Erythroblast (primary cell): ENCODE results near the gene CRAT.

Source experiments
- GATA1 ChIP-seq: IDR thresholded peaks from 2 replicates; pipeline ENCODE4 v1.6.1; 2011; ENCODE audit warnings: low read depth, mild to moderate bottlenecking, control low read depth, low read length, moderate library complexity
- POLR2A ChIP-seq: IDR thresholded peaks from 2 replicates; pipeline ENCODE4 v1.6.1; 2011; ENCODE audit warnings: mild to moderate bottlenecking, low read length

DNA sequence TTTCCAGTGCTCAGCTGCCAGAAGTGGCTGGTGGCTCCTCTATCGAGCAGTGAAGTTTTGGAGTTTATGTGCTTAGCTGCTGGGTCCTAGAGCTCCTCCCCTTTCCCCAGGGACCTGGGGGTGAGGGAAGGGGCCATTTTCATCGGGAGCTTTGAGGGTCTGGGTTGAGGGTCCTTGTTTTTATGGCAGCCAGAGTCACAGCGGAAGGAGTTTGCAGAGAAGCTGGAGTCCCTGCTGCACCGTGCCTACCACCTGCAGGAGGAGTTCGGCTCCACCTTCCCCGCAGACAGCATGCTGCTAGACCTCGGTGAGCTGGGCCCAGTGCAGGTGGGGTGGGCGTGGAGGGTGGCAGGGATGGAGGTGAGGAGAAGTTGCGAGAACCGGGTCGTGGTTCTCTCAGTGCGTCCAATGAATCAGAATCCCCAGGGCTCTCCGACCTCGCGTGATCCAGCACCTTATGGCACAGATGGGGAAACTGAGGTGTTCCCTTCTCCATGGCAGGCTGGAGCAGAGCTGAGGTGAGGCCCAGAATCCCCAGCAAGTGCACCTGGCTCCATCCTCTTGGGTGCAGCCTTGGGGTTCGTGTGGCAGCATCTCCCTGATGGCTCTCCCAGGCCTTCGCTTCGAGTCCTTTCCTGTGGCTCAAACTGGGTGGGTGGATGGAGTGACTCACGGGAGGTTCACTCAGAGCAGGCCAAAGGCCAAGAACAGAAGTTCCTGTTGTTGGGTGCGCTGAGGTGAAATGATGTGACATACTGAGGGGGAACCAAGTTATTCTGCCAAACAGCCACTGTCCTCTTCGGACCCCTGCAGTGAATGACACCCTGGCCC, 51.4 kb downstream of the CRAT start:
- TF ChIP-seq POLR2A = no peak
- TF ChIP-seq GATA1 = no peak
